ENCODE data around the gene GNG12. TPM values are rescaled to one million over a fixed set of nuclear protein-coding genes. Genes with fewer than 3 reads are reported as not detected.

Gene GNG12
- total and polyA plus RNA-seq, 11 donors, result 7.7 to 80.2 (median 44.6) TPM

DNA sequence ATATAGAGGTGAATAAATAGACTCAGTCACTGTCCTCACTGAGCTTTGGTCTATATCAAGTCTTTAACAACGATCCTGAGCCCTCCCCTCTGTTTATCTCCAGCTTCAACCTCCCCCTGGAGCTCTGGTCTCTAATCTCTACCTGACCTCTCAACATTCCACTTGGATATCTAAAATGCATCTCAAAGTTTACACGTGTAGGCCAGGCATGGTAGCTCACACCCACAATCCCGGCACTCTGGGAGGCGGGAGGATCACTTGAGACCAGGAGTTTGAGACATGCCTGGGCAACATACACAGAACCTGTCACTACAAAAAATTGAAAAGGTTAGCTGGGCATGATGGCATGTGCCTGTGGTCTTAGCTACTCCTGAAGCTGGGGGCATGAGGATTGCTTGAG lies 94.9 kb downstream of the GNG12 start:
- TF ChIP-seq POLR2A (IDR thresholded peaks at IDR 0.05), result no peak
- TF ChIP-seq, protein P1, sequence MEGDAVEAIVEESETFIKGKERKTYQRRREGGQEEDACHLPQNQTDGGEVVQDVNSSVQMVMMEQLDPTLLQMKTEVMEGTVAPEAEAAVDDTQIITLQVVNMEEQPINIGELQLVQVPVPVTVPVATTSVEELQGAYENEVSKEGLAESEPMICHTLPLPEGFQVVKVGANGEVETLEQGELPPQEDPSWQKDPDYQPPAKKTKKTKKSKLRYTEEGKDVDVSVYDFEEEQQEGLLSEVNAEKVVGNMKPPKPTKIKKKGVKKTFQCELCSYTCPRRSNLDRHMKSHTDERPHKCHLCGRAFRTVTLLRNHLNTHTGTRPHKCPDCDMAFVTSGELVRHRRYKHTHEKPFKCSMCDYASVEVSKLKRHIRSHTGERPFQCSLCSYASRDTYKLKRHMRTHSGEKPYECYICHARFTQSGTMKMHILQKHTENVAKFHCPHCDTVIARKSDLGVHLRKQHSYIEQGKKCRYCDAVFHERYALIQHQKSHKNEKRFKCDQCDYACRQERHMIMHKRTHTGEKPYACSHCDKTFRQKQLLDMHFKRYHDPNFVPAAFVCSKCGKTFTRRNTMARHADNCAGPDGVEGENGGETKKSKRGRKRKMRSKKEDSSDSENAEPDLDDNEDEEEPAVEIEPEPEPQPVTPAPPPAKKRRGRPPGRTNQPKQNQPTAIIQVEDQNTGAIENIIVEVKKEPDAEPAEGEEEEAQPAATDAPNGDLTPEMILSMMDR (IDR thresholded peaks at IDR 0.05), result no peak
- intact Hi-C loops (cut with DNase I), result loop anchor here in 3 of 10 donors (5.0 kb wide), 1 partner anchor 51 kb away; the partner anchor contains the start of gene GADD45A (in 3 of the 3)
- peaks cover 3 to 61% (median 40%) of the 10 kb centered on the region in 12 donors for H3K4me1 ChIP-seq
- no peak overlapping the region for H3K27ac ChIP-seq
- H3K27me3 ChIP-seq, result no peaks in the 10 kb centered on the region
- H3K9me3 ChIP-seq, result no peaks in the 10 kb centered on the region
- WGBS, 4 donors, result 58 to 70% (median 67%) methylated on average over 4 of the region's 4 CpGs
- no peaks in the 10 kb centered on the region for H3K36me3 ChIP-seq
- DNase-seq, result no peak
- no peak overlapping the region for H3K4me3 ChIP-seq
- ATAC-seq, result no peak

DNA sequence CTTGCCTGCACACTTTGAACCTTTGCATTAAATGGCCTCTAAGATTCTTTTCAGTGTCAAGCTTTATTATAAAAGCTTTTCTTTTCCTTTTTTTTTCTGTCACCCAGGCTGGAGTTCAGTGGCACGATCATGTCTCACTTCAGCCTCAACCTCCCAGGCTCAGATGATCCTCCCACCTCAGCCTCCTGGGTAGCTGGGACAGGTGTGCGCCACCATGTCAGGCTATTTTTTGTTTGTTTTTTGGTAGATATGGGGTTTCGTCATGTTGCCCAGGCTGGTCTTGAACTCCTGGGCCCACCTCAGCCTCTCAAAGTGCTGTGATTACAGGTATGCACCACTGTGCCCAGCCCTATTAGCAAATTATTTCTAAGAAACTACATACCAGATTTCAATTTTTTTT lies 95.4 kb downstream of the GNG12 start:
- Histone ChIP-seq H3K27ac (no peak overlapping the region), H3K4me1 (peaks cover 3 to 61% (median 41%) of the 10 kb centered on the region in 12 donors), H3K27me3 (no peaks in the 10 kb centered on the region), H3K4me3 (no peak overlapping the region), H3K9me3 (no peaks in the 10 kb centered on the region), H3K36me3 (no peaks in the 10 kb centered on the region)
- intact Hi-C loops (cut with DNase I), result loop anchor here in 3 of 10 donors (5.0 kb wide), 1 partner anchor 51 kb away; the partner anchor contains the start of gene GADD45A (in 3 of the 3)
- ATAC-seq (no peak), DNase-seq (no peak)
- 96 to 99% (median 98%) methylated on average over 3 of the region's 3 CpGs for WGBS, 4 donors
- TF ChIP-seq, protein P1 (IDR thresholded peaks at IDR 0.05), result no peak
- no peak for TF ChIP-seq POLR2A (IDR thresholded peaks at IDR 0.05)

DNA sequence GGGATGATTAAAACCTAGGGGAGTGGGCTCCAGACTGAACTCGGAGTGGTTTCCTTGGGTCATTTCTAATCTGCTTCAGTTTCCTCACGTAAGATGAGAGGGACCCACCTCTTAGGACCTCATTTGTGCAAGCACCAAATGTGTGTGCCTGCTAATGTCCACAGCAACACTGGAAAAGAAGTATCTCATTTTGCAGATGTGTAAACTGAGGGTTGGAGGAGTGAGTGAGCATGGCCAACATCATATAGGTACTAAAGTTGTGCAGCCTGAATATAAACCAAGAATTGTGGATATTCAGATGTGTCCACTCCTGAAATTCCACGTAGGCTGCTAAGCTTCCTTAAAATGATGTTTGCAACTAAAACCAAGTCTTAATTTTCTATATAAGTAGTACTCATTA lies 96.5 kb downstream of the GNG12 start:
- 86 to 94% (median 88%) methylated on average over 3 of the region's 3 CpGs for WGBS, 4 donors
- no peaks in the 10 kb centered on the region for H3K36me3 ChIP-seq
- TF ChIP-seq, protein P1 (IDR thresholded peaks at IDR 0.05), result no peak
- no peak for TF ChIP-seq POLR2A (IDR thresholded peaks at IDR 0.05)
- H3K4me3 ChIP-seq, result no peak overlapping the region
- ATAC-seq (no peak), DNase-seq (no peak)
- no peaks in the 10 kb centered on the region for H3K27me3 ChIP-seq
- H3K9me3 ChIP-seq, result no peaks in the 10 kb centered on the region
- intact Hi-C loops (cut with DNase I), result loop anchor here in 3 of 10 donors (5.0 kb wide), 1 partner anchor 49 kb away; the partner anchor contains the start of gene GADD45A (in 3 of the 3)
- peaks cover 3 to 65% (median 47%) of the 10 kb centered on the region in 12 donors for H3K4me1 ChIP-seq
- H3K27ac ChIP-seq, result peak overlapping the region; percentile 5 to 79 (median 64)

DNA sequence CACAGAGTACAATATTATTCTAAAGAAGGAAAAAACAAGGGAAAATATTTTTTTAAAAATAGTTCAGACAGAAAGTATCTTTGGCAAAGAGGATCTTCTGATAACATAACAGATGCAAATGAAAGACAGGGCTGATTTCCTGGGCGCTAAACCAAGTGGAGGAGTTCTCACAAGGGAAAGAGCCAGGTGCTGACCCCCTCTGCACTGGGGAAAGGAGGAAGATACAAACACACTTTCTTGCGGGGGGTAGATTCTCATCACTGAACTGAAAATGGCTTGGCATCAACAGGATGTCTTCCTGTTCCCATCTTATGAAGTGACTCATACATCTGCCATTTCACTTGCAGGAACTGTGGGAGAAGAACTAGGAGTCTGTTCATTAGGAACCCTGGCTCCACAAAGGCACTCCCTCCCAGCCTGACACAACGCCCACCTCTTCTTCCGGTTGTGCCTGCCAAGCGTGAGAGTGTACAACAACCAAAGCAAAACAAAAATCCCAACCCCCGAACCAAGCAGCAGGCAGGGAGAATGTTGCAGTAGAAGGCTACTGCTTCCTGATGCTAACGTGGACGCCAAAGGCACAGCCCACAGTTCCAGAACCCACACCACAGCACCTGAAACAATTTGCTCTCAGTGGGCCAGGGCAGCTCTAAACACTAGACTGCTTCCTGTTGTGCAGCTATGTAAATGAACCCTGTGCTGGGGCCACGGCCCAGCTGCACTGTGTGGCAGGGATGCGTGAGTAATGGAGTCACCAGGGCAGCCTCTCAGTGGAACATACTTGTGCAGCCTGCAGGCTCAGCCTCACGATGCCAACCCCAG lies 97.2 kb downstream of the GNG12 start:
- Histone ChIP-seq H3K36me3 (no peaks in the 10 kb centered on the region), H3K27me3 (no peaks in the 10 kb centered on the region), H3K27ac (peak overlapping the region; percentile 5 to 79 (median 64)), H3K9me3 (no peaks in the 10 kb centered on the region), H3K4me3 (peak overlapping the region in 5 of 12 donors; percentile 10 to 23 (median 21)), H3K4me1 (peaks cover 3 to 60% (median 47%) of the 10 kb centered on the region in 12 donors)
- TF ChIP-seq, protein P1 (IDR thresholded peaks at IDR 0.05), result no peak
- TF ChIP-seq POLR2A (IDR thresholded peaks at IDR 0.05), result no peak
- ATAC-seq (peak; percentile 63 to 91 (median 89)), DNase-seq (peak; percentile 74 to 85 (median 75))
- intact Hi-C loops (cut with DNase I), result loop anchor here in 3 of 10 donors (5.0 kb wide), 1 partner anchor 49 kb away; the partner anchor contains the start of gene GADD45A (in 3 of the 3)
- WGBS, 4 donors, result 26 to 32% (median 30%) methylated on average over 10 to 11 of the region's 11 CpGs

All from heart left ventricle (tissue), 16 donors.